Measurements from ENCODE around the gene MEF2C.

GRCh38 chr5:88876714-88877113, 6.3 kb downstream of the MEF2C start:
- no peak for TF ChIP-seq RAD21 (conservative IDR thresholded peaks at IDR 0.05)
- no peak for TF ChIP-seq EZH2 (IDR thresholded peaks at IDR 0.05; ENCODE audit: borderline replicate concordance, insufficient read depth, low read length, poor library complexity, severe bottlenecking)
- TF ChIP-seq REST (IDR thresholded peaks at IDR 0.05; ENCODE audit: borderline replicate concordance), result no peak
- TF ChIP-seq CTCF (IDR thresholded peaks at IDR 0.05; ENCODE audit: poor library complexity, severe bottlenecking), result no peak
- TF ChIP-seq POLR2AphosphoS5 (IDR thresholded peaks at IDR 0.05), result no peak
- no peak for TF ChIP-seq MXI1 (conservative IDR thresholded peaks at IDR 0.05; ENCODE audit: poor library complexity, severe bottlenecking)
- no peak for TF ChIP-seq SMC3 (conservative IDR thresholded peaks at IDR 0.05; ENCODE audit: poor library complexity)
- no peak for TF ChIP-seq EP300 (conservative IDR thresholded peaks at IDR 0.05; ENCODE audit: poor library complexity, severe bottlenecking)
- no peak for TF ChIP-seq TAF1 (IDR thresholded peaks at IDR 0.05; ENCODE audit: low read depth)
